Upper lobe of left lung (tissue), 6 donors: ENCODE measurements around the gene PNCK. TPM values are rescaled to one million over a fixed set of nuclear protein-coding genes. Genes with fewer than 3 reads are reported as not detected.
A peak's percentile ranks its signal among the peaks of the same experiment; 100 is the strongest.

Source experiments
- ATAC-seq, 2 donors: fragments of 200-7000 bp; cut with Tn5 transposase; one replicate each; pipeline ENCODE4 v1.9.1; 2022; ENCODE audit warnings: mild to moderate bottlenecking in 2 of 2, moderate library complexity in 2 of 2; ENCODE audit not compliant: low FRiP score in 2 of 2
- DNase-seq, 2 donors: peaks; one replicate each; pipeline ENCODE4 v3.0.0-alpha.2; 2019 to 2020
- H3K27ac ChIP-seq, 4 donors: fragments of 200-600 bp; sonication (generic); one replicate each; pipeline ENCODE4 v1.5.1; 2016 to 2019
- H3K27me3 ChIP-seq, 4 donors: fragments of 200-600 bp; sonication (generic); one replicate each; pipeline ENCODE4 v1.5.1; 2017 to 2019
- H3K36me3 ChIP-seq, 4 donors: fragments of 200-600 bp; sonication (generic); one replicate each; pipeline ENCODE4 v1.5.1; 2016 to 2019
- H3K4me1 ChIP-seq, 4 donors: fragments of 200-600 bp; sonication (generic); one replicate each; pipeline ENCODE4 v1.5.1; 2018 to 2019
- H3K4me3 ChIP-seq, 4 donors: fragments of 200-600 bp; sonication (generic); one replicate each; pipeline ENCODE4 v1.5.1; 2017 to 2019; ENCODE audit warnings: mild to moderate bottlenecking in 2 of 4, moderate library complexity in 1 of 4
- H3K9me3 ChIP-seq, 4 donors: fragments of 200-600 bp; sonication (generic); one replicate each; pipeline ENCODE4 v1.5.1; 2018 to 2019
- EP300 ChIP-seq, 4 donors: sonication (generic); formaldehyde crosslinking; IDR thresholded peaks; one replicate each; pipeline ENCODE4 v1.5.1; 2017; ENCODE audit warnings: antibody characterized with exemption in 4 of 4, control low read depth in 2 of 4
- POLR2A ChIP-seq, 4 donors: fragments of 450-650 bp; IDR thresholded peaks; one replicate each; pipeline ENCODE4 v1.5.1; 2016 to 2017; ENCODE audit warnings: antibody characterized with exemption in 4 of 4, mild to moderate bottlenecking in 2 of 4
- POLR2AphosphoS5 ChIP-seq, 2 donors: sonication (generic); formaldehyde crosslinking; IDR thresholded peaks; one replicate each; pipeline ENCODE4 v1.5.1; 2017; ENCODE audit warnings: antibody characterized with exemption in 2 of 2
- WGBS, 2 donors: methylation state at CpG; one replicate each; pipeline ENCODE4 v1.1.5; 2017 to 2018; 5-methylcytosine and 5-hydroxymethylcytosine counted together
- total RNA-seq, 6 donors: library from RNA; depleted of rRNA in 4 of 6; stranded (reverse); fragments of >200 nt in 4 of 6; gene quantifications; one replicate each; pipeline versions ENCODE4 v1.1.0 to v1.2.1, GENCODE V29; 2016 to 2021
- TF ChIP-seq, protein P1 (sequence below), 6 experiments: fragments of 450-650 bp in 4 of 6; fragments of 200-600 bp in 2 of 6; sonication (generic) in 2 of 6; IDR thresholded peaks; one replicate each; pipeline ENCODE4 v1.5.1; 2016 to 2019; ENCODE audit warnings: antibody characterized with exemption in 6 of 6
- donor health status: DM: no; HTN: no; CAD: no; lungs with moderate emphysema.
- donor health status: DM: no; HTN: yes; CAD: no; lungs with severe emphysema.

Gene PNCK
- total RNA-seq, 6 donors from 2014 or later: 0.47 to 5.2 TPM; not detected in 4

DNA sequence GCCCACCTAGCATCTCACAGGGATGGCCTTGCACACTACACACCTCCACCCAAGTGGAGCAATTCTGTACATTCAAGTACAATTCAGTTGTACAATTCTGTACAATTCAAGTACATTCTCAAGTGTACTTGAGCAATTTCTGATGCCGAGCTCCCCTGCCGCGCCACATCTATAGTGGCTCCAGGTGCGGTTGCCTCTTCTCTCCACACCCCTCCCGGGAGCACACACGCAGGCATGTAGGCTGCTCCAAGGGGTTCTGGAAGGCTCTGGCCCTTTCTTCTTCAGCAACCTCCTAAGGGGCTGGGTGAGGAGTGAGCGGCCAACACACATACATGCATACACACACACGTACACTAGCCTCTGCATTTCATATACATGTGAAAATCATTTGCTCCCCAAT is 45.5 kb downstream of the PNCK start:
- H3K4me1 ChIP-seq: no peaks in the 10 kb centered on the region
- H3K27ac ChIP-seq: no peak overlapping the region
- peaks cover 0 to 11% (median 0%) of the 10 kb centered on the region in 4 donors for H3K9me3 ChIP-seq
- whole genome bisulfite sequencing, 2 donors: 73 to 90% methylated on average over 6 to 8 of the region's 8 CpGs
- DNase-seq (no peak), ATAC-seq (no peak)
- H3K36me3 ChIP-seq: no peaks in the 10 kb centered on the region
- no peaks in the 10 kb centered on the region for H3K27me3 ChIP-seq
- no peak overlapping the region for H3K4me3 ChIP-seq
- no peak for TF ChIP-seq POLR2AphosphoS5 (IDR thresholded peaks at IDR 0.05)
- TF ChIP-seq, protein P1, sequence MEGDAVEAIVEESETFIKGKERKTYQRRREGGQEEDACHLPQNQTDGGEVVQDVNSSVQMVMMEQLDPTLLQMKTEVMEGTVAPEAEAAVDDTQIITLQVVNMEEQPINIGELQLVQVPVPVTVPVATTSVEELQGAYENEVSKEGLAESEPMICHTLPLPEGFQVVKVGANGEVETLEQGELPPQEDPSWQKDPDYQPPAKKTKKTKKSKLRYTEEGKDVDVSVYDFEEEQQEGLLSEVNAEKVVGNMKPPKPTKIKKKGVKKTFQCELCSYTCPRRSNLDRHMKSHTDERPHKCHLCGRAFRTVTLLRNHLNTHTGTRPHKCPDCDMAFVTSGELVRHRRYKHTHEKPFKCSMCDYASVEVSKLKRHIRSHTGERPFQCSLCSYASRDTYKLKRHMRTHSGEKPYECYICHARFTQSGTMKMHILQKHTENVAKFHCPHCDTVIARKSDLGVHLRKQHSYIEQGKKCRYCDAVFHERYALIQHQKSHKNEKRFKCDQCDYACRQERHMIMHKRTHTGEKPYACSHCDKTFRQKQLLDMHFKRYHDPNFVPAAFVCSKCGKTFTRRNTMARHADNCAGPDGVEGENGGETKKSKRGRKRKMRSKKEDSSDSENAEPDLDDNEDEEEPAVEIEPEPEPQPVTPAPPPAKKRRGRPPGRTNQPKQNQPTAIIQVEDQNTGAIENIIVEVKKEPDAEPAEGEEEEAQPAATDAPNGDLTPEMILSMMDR (IDR thresholded peaks at IDR 0.05): no peak
- no peak for TF ChIP-seq POLR2A (IDR thresholded peaks at IDR 0.05)
- TF ChIP-seq EP300 (IDR thresholded peaks at IDR 0.05): no peak

DNA sequence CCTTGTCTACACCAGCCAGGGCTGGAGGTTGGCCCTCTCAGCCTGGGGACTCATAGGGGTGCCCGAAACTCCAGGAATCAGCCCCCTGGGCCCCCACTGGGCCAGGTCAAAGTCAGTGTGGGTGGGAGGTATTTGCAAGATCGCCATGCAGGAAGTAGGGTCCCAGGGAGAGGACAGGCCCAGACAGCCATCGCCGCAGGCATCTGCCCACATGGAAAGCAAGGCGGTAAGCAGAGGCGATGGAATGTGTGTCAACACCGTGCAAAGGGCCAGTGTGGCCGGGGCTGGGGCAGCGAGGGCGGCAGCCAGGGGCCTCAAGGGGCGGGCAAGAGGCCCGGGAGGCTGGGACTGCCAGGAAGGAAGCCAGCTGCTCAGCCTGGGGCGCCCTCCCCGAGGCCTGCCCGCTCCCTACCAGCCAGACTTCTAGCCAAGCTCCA is 45.9 kb downstream of the PNCK start:
- peak; percentile 47 to 80 for DNase-seq
- WGBS, 2 donors: 52% methylated on average over 15 of the region's 15 CpGs; no CpG with 5 or more reads in 1 of the 2 donors
- Histone ChIP-seq H3K36me3 (no peaks in the 10 kb centered on the region), H3K27me3 (no peaks in the 10 kb centered on the region), H3K4me3 (no peak overlapping the region), H3K4me1 (no peaks in the 10 kb centered on the region), H3K27ac (no peak overlapping the region), H3K9me3 (peaks cover 0 to 11% (median 0%) of the 10 kb centered on the region in 4 donors)
- TF ChIP-seq EP300 (IDR thresholded peaks at IDR 0.05) (no peak), POLR2AphosphoS5 (IDR thresholded peaks at IDR 0.05) (no peak), POLR2A (IDR thresholded peaks at IDR 0.05) (no peak)
- TF ChIP-seq, protein P1 (IDR thresholded peaks at IDR 0.05): no peak
- peak in 1 of 2 donors; percentile 54 for ATAC-seq

DNA sequence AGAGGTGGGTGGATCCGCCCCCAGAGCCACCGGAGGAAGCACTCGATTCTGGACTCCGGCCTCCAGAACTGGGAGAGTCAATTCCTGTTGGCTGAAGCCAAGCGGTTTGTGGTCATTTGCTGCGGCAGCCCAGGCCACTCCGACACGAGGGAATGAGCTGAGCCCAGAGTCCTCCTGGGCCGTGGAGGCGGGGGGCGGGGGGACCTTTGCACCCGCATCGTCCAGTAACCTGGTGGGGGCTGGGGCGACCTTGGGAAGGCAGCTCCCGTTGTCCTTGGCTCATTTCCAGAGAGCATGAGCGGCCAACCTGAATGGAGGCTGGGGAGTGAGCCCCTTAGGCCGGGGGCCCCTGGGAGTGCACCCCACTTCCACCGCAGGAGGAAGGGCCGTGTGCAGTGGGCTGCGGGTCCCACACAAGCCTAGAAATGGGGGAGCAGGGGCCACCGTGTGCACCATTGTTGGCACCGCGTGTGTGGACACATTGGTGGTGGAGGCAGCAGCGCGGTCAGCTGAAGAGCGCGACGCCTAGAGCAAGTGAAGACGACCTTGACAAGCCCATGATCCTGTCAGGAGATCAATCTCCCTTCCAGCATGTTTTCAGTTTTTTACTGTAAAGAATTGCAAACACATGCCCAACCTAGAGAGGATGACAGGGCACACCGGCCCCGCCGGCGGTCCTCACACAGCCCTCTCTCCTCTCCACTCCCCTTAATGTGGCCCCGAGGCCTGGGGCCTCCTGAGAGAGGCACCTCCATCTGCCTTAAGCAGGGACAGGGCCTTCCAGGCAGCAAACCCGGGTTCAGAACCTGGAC is 46.5 kb downstream of the PNCK start:
- peaks cover 0 to 11% (median 0%) of the 10 kb centered on the region in 4 donors for H3K9me3 ChIP-seq
- H3K4me1 ChIP-seq: no peaks in the 10 kb centered on the region
- no peak for ATAC-seq
- no peaks in the 10 kb centered on the region for H3K27me3 ChIP-seq
- TF ChIP-seq EP300 (IDR thresholded peaks at IDR 0.05) (no peak), POLR2AphosphoS5 (IDR thresholded peaks at IDR 0.05) (no peak), POLR2A (IDR thresholded peaks at IDR 0.05) (no peak)
- TF ChIP-seq, protein P1 (IDR thresholded peaks at IDR 0.05): no peak
- no peak overlapping the region for H3K27ac ChIP-seq
- DNase-seq: peak in 1 of 2 donors; percentile 38
- no peaks in the 10 kb centered on the region for H3K36me3 ChIP-seq
- 81 to 88% methylated on average over 12 to 32 of the region's 35 CpGs for WGBS, 2 donors
- no peak overlapping the region for H3K4me3 ChIP-seq

DNA sequence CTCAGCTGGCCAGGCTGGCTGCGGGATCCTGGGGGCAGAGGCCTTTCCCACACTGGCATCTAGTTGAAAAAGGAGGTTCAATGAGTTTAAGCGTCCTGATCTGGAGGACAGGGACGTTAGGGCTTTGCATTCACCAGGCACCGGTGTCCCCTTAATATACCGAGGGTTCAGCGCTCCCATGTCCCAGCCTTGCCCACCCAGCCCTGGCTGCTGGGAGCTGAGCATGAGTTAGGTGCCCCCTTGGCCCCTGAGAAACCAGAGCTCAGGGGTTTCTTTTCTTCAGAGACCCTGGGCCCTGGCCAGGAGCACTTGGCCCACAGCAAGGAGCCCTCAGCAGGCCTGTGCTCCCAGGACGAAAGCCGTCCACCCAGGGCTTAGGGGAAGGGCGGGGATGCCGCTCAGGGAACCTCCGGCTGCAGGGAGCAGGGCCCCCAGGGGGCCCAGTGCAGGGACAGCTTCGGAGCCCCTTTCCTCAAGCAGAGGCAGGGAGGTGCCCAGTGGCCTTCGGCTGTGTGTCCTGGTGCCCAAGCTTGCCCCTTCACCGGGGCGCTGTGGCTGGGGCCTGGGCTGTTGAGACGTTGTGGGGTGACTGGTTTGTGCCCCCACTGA is 47.5 kb downstream of the PNCK start:
- ATAC-seq: no peak
- 88% methylated on average over 16 of the region's 16 CpGs; no CpG with 5 or more reads in 1 of the 2 donors for WGBS, 2 donors
- Histone ChIP-seq H3K4me1 (no peaks in the 10 kb centered on the region), H3K4me3 (no peak overlapping the region), H3K27me3 (no peaks in the 10 kb centered on the region), H3K27ac (no peak overlapping the region), H3K9me3 (peaks cover 0 to 2% (median 0%) of the 10 kb centered on the region in 4 donors), H3K36me3 (no peaks in the 10 kb centered on the region)
- peak in 1 of 2 donors; percentile 25 for DNase-seq
- TF ChIP-seq POLR2A (IDR thresholded peaks at IDR 0.05) (no peak), EP300 (IDR thresholded peaks at IDR 0.05) (no peak), POLR2AphosphoS5 (IDR thresholded peaks at IDR 0.05) (no peak)
- TF ChIP-seq, protein P1 (IDR thresholded peaks at IDR 0.05): no peak
